Measurements from ENCODE around the gene SLX4.
"Not testable (repeated sequence)": the region's sequence is repeated elsewhere in the genome, so short reads cannot be mapped to it uniquely, and the experiment has no call there.

Gene SLX4

DNA sequence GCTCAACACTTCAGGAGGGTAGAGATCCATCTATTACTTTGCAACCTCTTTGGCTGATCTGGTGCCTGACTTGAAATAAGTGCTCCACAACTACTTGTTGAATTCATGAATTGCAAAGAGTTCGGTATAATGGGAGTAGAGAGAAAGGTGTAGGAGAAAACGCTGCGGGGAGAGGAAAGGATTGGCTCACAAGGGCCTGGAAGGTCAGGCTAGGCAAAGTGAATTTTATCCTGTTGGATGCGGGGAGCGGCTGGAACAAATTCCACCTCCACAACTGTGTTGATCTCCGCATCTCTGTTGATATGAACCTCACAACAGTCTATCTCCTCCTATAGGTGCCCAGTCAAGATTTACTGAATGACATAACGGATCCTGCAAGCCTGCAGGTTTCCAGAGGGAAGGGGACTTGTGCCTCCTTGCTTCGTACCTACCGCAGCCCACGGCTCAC is 684 bp downstream of the SLX4 start:
- DNase-seq (ENCODE audit: low read depth, low spot score) = no peak
- Histone ChIP-seq H3K4me3 (ENCODE audit: low read length) (peak overlapping the region; percentile 46; the same call in 1 of the 2 replicates), H3K36me3 (ENCODE audit: control insufficient read depth, insufficient read depth, low read length) (no peaks in the 10 kb centered on the region), H3K9me3 (ENCODE audit: control insufficient read depth, insufficient read depth, low read length) (no peaks in the 10 kb centered on the region), H3K27ac (ENCODE audit: low read length) (no peak overlapping the region), H3K27me3 (ENCODE audit: control insufficient read depth, insufficient read depth, low read length) (no peaks in the 10 kb centered on the region), H3K4me1 (ENCODE audit: control insufficient read depth, insufficient read depth, low read length) (peaks cover 1% of the 10 kb centered on the region; the same call in 1 of the 2 replicates)
- WGBS (ENCODE audit: insufficient coverage, insufficient read length) = no CpG with 5 or more reads among the region's 10 CpGs

DNA sequence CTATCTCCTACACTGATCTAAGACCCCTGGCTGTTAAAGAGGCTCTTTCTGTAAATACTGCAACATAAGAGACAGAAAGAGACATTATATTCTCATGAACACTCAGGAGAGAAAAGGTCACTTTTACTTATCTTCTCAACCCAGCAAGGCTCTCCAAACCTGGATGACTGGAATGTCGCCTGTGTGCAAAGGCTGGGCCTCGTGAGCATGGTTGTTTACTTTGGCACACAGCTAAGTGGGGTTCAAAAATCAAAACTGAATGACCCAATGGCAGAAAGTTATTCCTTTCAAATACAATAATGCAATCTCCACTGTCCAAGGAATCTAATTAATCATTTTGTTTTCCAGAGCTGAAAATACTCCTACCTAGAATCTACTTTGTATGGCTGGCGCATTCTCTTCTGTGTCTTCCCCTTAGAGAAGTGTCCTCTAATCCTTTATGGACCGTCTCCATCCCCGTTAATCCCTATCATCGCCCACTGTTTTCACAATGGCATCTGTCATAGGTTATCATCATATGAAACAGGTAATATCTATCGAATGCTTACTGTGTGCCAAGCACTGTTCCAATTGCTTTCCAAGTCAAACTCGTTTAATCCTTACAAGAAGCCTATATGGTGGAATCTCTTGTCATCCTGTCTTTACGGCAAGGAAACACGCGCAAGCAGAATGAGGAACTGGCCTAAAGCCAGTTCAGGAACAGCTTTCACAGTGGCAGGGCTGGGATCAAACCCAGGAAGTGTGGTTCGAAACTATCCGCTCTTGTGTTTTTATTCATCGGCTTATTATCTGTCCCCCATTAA is 1.3 kb downstream of the SLX4 start:
- Histone ChIP-seq H3K36me3 (ENCODE audit: control insufficient read depth, insufficient read depth, low read length) (no peaks in the 10 kb centered on the region), H3K27me3 (ENCODE audit: control insufficient read depth, insufficient read depth, low read length) (no peaks in the 10 kb centered on the region), H3K9me3 (ENCODE audit: control insufficient read depth, insufficient read depth, low read length) (no peaks in the 10 kb centered on the region), H3K4me3 (ENCODE audit: low read length) (no peak overlapping the region; the same call in 1 of the 2 replicates), H3K4me1 (ENCODE audit: control insufficient read depth, insufficient read depth, low read length) (peaks cover 1% of the 10 kb centered on the region; the same call in 1 of the 2 replicates), H3K27ac (ENCODE audit: low read length) (no peak overlapping the region)
- no CpG with 5 or more reads among the region's 14 CpGs for WGBS (ENCODE audit: insufficient coverage, insufficient read length)
- no peak for DNase-seq (ENCODE audit: low read depth, low spot score)

DNA sequence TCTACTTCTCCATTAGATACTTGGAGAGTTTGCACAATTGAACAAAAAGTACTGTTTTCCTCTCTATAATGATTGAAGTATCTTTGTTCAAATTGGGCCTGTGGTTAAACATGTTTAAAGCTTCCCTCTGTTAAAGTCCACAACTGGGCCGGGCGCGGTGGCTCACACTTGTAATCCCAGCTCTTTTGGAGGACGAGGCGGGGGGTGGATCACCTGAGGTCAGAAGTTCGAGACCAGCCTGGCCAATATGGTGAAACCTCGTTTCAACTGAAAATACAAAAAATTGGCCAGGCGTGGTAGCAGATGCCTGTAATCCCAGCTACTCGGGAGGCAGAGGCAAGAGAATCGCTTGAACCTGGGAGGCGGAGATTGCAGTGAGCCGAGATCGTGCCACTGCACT is 2.4 kb downstream of the SLX4 start:
- DNase-seq (ENCODE audit: low read depth, low spot score); H3K9me3 ChIP-seq (ENCODE audit: control insufficient read depth, insufficient read depth, low read length); H3K4me3 ChIP-seq (ENCODE audit: low read length); H3K4me1 ChIP-seq (ENCODE audit: control insufficient read depth, insufficient read depth, low read length); H3K36me3 ChIP-seq (ENCODE audit: control insufficient read depth, insufficient read depth, low read length); H3K27ac ChIP-seq (ENCODE audit: low read length); H3K27me3 ChIP-seq (ENCODE audit: control insufficient read depth, insufficient read depth, low read length): not testable (repeated sequence)
- no CpG with 5 or more reads among the region's 13 CpGs for WGBS (ENCODE audit: insufficient coverage, insufficient read length)

GRCh38 chr16:3608069-3608468 is 3.3 kb downstream of the SLX4 start:
- no CpG with 5 or more reads among the region's 5 CpGs for WGBS (ENCODE audit: insufficient coverage, insufficient read length)
- Histone ChIP-seq H3K27me3 (ENCODE audit: control insufficient read depth, insufficient read depth, low read length) (no peaks in the 10 kb centered on the region), H3K4me3 (ENCODE audit: low read length) (no peak overlapping the region), H3K9me3 (ENCODE audit: control insufficient read depth, insufficient read depth, low read length) (no peaks in the 10 kb centered on the region), H3K36me3 (ENCODE audit: control insufficient read depth, insufficient read depth, low read length) (peaks cover 5% of the 10 kb centered on the region; the same call in 1 of the 2 replicates), H3K4me1 (ENCODE audit: control insufficient read depth, insufficient read depth, low read length) (peaks cover 1% of the 10 kb centered on the region; the same call in 1 of the 2 replicates), H3K27ac (ENCODE audit: low read length) (no peak overlapping the region)
- DNase-seq (ENCODE audit: low read depth, low spot score) = no peak

- no CpG with 5 or more reads among the region's 2 CpGs for WGBS (ENCODE audit: insufficient coverage, insufficient read length)
Measured at GRCh38 chr16:3607634-3608033, 3.8 kb downstream of the SLX4 start.

DNA sequence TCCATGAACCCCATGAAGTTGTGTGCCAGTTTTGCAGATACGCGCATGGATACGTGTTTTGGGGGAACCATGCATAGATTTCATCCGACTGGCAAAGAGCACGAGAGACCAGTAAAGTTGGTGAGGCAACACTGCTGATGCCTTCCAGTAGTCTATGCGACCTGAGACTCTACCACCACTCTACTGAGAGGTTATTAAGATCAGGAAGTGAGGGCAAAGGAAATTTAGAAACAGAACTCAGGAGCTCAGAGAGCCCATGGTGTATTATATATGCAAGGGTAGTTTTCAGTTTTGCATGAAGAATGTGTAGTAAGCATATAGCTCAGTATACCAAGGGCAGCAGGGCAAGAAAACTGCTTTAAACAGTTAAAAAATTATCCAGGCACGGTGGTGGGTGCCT is 4.2 kb downstream of the SLX4 start:
- Histone ChIP-seq H3K27me3 (ENCODE audit: control insufficient read depth, insufficient read depth, low read length) (no peaks in the 10 kb centered on the region), H3K9me3 (ENCODE audit: control insufficient read depth, insufficient read depth, low read length) (no peaks in the 10 kb centered on the region), H3K36me3 (ENCODE audit: control insufficient read depth, insufficient read depth, low read length) (peaks cover 6% of the 10 kb centered on the region), H3K4me3 (ENCODE audit: low read length) (no peak overlapping the region), H3K27ac (ENCODE audit: low read length) (no peak overlapping the region), H3K4me1 (ENCODE audit: control insufficient read depth, insufficient read depth, low read length) (no peaks in the 10 kb centered on the region; the same call in 1 of the 2 replicates)
- DNase-seq (ENCODE audit: low read depth, low spot score) = no peak
- WGBS (ENCODE audit: insufficient coverage, insufficient read length) = no CpG with 5 or more reads among the region's 7 CpGs

More at GRCh38 chr16:3607634-3608033, 3.8 kb downstream of the SLX4 start:
- Histone ChIP-seq H3K4me3 (ENCODE audit: low read length) (no peak overlapping the region), H3K36me3 (ENCODE audit: control insufficient read depth, insufficient read depth, low read length) (peaks cover 5% of the 10 kb centered on the region; the same call in 1 of the 2 replicates), H3K9me3 (ENCODE audit: control insufficient read depth, insufficient read depth, low read length) (no peaks in the 10 kb centered on the region), H3K27me3 (ENCODE audit: control insufficient read depth, insufficient read depth, low read length) (no peaks in the 10 kb centered on the region), H3K27ac (ENCODE audit: low read length) (no peak overlapping the region), H3K4me1 (ENCODE audit: control insufficient read depth, insufficient read depth, low read length) (no peaks in the 10 kb centered on the region; the same call in 1 of the 2 replicates)
- DNase-seq (ENCODE audit: low read depth, low spot score) = no peak

DNA sequence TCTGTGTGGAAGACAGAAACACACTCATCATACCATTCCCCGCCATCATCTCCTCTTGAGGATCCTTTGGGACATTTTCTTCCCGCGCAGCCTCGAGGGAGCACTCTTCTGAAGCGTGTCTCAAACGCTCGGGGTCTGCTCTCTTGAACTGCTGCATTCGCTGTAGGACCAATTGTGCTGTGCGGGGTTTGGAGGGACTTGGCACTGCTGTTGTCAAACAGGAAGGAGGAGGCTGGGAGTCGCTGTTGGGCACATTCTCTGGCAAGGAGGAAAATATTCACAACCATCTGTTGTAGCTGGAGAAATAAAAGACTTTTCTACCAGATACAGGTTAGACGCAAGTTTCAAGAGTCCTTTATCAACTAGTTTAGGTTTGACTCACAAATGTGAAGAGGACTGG is 5.0 kb downstream of the SLX4 start:
- Histone ChIP-seq H3K4me1 (ENCODE audit: control insufficient read depth, insufficient read depth, low read length) (no peaks in the 10 kb centered on the region; the same call in 1 of the 2 replicates), H3K27ac (ENCODE audit: low read length) (no peak overlapping the region), H3K4me3 (ENCODE audit: low read length) (no peak overlapping the region), H3K27me3 (ENCODE audit: control insufficient read depth, insufficient read depth, low read length) (no peaks in the 10 kb centered on the region), H3K9me3 (ENCODE audit: control insufficient read depth, insufficient read depth, low read length) (no peaks in the 10 kb centered on the region), H3K36me3 (ENCODE audit: control insufficient read depth, insufficient read depth, low read length) (peaks cover 10% of the 10 kb centered on the region)
- no CpG with 5 or more reads among the region's 11 CpGs for WGBS (ENCODE audit: insufficient coverage, insufficient read length)
- DNase-seq (ENCODE audit: low read depth, low spot score) = no peak

DNA sequence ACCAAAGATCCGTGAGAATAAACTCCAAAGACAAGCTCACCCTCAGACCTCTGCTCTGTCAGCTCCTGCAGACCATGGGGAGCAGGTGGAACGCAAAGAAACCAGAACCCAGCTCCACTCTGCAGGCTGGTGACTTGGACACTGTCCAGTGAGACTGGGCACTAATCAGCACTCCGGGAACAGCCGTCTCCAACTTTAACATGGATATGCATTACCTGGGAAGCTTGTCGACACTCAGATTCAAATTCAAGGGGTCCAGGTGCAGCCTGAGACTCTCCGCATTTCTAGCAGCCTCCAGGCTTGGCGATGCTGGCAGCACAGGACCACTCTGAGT is 9.1 kb downstream of the SLX4 start:
- H3K9me3 ChIP-seq (ENCODE audit: control insufficient read depth, insufficient read depth, low read length) = peaks cover 6% of the 10 kb centered on the region; the same call in 1 of the 2 replicates
- no CpG with 5 or more reads among the region's 7 CpGs for WGBS (ENCODE audit: insufficient coverage, insufficient read length)
- no peak for DNase-seq (ENCODE audit: low read depth, low spot score)
- H3K4me1 ChIP-seq (ENCODE audit: control insufficient read depth, insufficient read depth, low read length) = no peaks in the 10 kb centered on the region
- no peak overlapping the region for H3K27ac ChIP-seq (ENCODE audit: low read length)
- no peaks in the 10 kb centered on the region for H3K27me3 ChIP-seq (ENCODE audit: control insufficient read depth, insufficient read depth, low read length)
- H3K36me3 ChIP-seq (ENCODE audit: control insufficient read depth, insufficient read depth, low read length) = peaks cover 18% of the 10 kb centered on the region
- H3K4me3 ChIP-seq (ENCODE audit: low read length) = no peak overlapping the region

- H3K9me3 ChIP-seq (ENCODE audit: control insufficient read depth, insufficient read depth, low read length) = peaks cover 6% of the 10 kb centered on the region; the same call in 1 of the 2 replicates
- H3K27me3 ChIP-seq (ENCODE audit: control insufficient read depth, insufficient read depth, low read length) = no peaks in the 10 kb centered on the region
- no peak for DNase-seq (ENCODE audit: low read depth, low spot score)
- no peak overlapping the region for H3K4me3 ChIP-seq (ENCODE audit: low read length)
- WGBS (ENCODE audit: insufficient coverage, insufficient read length) = no CpG with 5 or more reads among the region's 13 CpGs
- no peak overlapping the region for H3K27ac ChIP-seq (ENCODE audit: low read length)
- H3K36me3 ChIP-seq (ENCODE audit: control insufficient read depth, insufficient read depth, low read length) = peaks cover 18% of the 10 kb centered on the region
- no peaks in the 10 kb centered on the region for H3K4me1 ChIP-seq (ENCODE audit: control insufficient read depth, insufficient read depth, low read length)
Measured at GRCh38 chr16:3601614-3602319, 9.6 kb downstream of the SLX4 start.

GRCh38 chr16:3599922-3600321 is 11.5 kb downstream of the SLX4 start:
- peaks cover 32% of the 10 kb centered on the region for H3K36me3 ChIP-seq (ENCODE audit: control insufficient read depth, insufficient read depth, low read length)
- no peaks in the 10 kb centered on the region for H3K27me3 ChIP-seq (ENCODE audit: control insufficient read depth, insufficient read depth, low read length)
- no peak for DNase-seq (ENCODE audit: low read depth, low spot score)
- H3K27ac ChIP-seq (ENCODE audit: low read length) = no peak overlapping the region
- peaks cover 6% of the 10 kb centered on the region; the same call in 1 of the 2 replicates for H3K9me3 ChIP-seq (ENCODE audit: control insufficient read depth, insufficient read depth, low read length)
- H3K4me3 ChIP-seq (ENCODE audit: low read length) = no peak overlapping the region
- no CpG with 5 or more reads among the region's 4 CpGs for WGBS (ENCODE audit: insufficient coverage, insufficient read length)
- H3K4me1 ChIP-seq (ENCODE audit: control insufficient read depth, insufficient read depth, low read length) = no peaks in the 10 kb centered on the region

Measured in iPS DF 6.9 (cell line).